ENCODE data around the gene KPNA6. TPM values are rescaled to one million over a fixed set of nuclear protein-coding genes. Genes with fewer than 3 reads are reported as not detected.
"Not testable (repeated sequence)": the region's sequence is repeated elsewhere in the genome, so short reads cannot be mapped to it uniquely, and the experiment has no call there.

Gene KPNA6
- 35.5 and 37.8 TPM in 2 replicates for total RNA-seq (2014; rRNA removed; shearing (Covaris generic))

DNA sequence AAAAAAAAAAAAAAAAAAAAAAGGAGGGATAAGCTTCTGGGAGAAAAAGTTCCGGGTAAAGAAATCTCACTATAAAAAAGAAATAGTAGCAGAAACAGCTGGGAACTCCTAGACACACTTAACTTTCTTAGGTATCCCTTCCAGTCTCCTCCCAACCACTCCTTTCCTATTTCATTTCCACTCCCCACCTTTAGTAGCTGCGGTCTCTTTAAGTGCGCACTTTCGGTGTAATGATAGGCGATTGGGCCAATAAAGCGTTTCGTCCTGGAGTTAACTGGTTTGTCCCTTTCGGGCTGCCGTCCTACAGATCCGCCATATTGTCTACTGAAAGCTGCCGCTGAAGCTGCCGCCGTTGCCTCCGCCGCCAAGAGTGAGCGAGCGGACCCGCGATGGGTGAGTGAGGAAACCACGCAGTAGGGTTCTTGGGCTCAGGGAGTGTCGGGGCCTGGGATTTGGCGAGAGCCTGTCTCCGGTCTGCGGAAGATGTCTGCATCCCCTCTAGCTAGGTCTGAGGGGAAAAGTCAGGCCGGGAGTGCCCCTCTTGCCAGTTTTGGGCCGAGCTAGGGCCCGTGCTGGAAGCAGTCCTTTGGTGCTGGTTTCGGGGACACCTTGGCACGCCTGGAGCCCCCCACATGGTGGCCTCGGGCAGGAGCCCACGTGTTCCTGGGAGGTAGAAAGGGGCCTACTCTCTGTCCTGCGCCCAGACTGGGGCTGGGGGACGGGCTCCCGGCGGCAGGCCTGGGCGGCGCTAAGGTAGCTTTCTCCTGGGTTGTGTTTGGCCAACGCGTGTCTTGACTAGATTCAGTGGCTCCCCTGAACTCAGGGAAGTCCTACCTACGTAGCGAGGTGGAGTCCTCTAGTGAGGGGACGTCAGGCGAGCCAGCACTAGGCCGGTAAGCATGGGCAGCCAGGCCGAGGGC, at the start of gene KPNA6:
Gene KPNA6, plus strand, starts transcription at position 315 of the 920 bp plus-strand sequence. Its CDS starts 75 bp downstream, at position 390.
- peak; percentile 84 for DNase-seq (ENCODE audit: low spot score)

DNA sequence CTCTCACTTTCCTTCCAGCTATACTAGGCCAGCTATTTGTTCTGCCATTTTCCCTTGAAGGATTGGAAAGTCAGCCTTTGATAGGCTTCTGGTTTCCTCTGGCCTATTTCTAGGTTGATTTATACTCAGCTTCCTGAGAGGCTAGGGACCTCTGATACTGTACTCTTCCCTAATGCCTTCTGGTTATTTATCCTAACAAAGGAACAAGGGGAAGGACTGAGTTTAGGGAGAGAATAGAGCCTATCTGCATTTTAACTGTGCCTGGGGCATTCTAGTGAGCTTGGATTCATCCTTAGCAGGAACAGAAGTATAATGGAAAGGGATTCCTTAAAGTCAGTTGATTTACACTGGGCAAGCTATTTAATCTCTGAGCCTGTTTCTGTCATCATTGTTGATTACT, 46.9 kb upstream of the KPNA6 start:
- no peak for DNase-seq (ENCODE audit: low spot score)

DNA sequence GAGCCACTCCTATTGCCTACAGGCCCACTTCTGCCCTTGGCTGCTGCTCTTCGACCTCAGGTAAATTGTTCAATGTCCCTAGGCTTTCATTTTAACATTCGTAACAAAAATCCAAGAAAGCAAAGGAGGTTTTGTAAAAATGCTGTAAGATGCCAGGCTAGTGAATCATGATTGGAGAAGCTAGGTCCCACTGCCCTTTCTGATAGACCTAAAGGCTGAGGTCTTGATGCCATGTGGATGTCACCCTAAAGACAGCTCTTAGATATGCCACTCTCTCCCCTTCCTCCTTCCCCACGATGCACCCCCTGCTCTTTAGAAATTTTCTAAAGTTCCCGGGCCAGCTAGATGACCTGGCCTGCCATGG, 45.0 kb upstream of the KPNA6 start:
- no peak for DNase-seq (ENCODE audit: low spot score)

DNA sequence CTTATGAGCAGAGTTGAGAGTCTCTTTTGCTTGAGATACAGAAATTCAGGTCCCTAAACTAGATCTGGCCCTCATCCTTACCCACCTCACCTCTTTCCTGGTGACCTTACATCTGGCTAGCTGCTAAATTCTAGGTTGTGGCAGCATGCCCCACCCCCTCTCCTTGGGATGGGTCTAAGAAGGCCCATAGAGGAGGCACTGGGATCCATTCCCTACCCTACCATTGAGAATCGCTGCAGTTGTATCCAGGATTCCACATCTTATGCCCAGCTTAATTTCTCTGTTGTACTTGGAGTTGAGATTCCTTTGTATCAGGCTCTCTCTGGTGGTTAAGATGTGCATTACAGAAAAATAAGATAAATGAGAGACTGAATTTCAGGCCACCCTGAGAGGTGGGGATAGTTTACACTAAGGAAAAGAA, 44.6 kb upstream of the KPNA6 start:
- DNase-seq (ENCODE audit: low spot score) = peak; percentile 36

DNA sequence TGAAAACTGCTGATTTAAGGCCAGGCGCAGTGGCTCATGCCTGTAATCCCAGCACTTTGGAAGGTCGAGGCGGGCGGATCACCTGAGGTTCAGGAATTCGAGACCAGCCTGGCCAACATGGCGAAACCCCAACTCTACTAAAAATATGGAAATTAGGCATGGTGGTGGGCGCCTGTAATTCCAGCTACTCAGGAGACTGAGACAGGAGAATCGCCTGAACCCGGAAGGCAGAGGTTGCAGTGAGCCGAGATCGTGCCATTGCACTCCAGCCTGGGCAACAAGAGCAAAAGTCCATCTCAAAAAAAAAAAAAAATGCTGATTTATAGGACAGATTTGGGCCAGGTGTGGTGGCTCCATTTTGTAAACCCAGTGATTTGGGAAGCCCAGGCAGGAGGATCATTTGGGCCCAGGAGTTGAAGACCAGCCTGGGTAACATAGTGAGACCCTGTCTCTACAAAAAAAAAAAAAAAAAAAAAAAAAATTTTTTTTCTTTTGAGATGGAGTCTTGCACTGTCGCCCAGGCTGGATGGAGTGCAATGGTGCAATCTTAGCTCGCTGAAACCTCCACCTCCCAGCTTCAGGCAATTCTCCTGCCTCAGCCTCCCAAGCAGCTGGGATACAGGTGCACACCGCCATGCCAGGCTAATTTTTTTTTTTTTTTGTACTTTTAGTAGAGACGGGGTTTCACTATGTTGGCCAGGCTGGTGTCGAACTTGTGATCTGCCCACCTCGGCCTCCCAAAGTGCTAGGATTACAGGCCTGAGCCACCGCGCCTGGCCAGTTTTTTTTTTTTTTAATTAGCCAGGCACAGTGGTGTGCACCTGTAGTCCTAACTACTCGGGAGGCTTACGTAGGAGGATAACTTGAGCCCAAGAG, 42.0 kb upstream of the KPNA6 start:
- not testable (repeated sequence) for DNase-seq (ENCODE audit: low spot score)

DNA sequence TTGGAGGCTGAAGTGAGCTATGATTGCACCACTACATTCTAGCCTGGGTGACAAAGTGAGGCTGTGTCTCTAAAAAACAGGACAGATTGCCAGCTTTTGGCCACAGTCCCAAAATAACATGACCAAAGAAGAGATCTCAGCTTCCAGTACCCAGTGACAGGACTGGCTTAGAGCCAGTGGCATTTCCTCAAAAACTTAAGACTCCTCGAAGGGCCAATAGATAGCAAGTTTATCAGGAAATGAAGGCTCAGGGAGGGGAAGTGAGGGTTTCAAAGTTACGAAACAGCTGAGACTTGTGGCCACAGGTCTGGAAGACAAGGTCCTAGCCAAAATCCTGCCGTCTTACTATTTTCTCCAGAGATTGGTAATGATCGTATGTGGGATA, 41.4 kb upstream of the KPNA6 start:
- DNase-seq (ENCODE audit: low spot score) = peak; percentile 80

DNA sequence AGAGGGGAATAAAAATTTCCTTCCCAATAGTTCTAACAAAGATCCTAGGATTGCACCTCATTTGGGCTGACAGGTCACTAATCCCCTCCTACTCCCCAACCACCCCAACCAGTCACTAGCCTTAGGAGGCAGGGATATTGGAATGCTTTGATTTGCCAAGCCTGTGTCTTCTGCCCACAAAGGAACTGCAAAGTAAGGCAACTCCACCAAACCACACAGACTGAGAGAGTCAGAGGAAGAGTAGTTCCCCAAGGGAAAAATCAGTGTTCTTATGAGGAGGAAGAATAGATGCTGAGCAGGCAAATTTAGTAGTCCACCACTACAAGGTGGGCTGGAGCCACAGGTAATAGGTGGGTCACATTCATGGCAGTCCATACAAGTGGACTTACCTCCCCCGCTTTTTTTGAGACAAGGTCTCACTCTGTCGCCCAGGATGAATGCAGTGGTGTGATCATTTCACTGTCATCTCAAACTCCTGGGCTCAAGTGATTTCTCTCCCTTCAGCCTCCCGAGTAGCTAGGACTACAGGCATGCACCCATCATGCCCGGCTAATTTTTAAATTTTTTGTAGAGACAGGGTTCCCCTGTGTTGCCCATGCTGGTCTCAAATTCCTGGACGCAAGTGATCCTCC, 38.8 kb upstream of the KPNA6 start:
- DNase-seq (ENCODE audit: low spot score) = no peak

DNA sequence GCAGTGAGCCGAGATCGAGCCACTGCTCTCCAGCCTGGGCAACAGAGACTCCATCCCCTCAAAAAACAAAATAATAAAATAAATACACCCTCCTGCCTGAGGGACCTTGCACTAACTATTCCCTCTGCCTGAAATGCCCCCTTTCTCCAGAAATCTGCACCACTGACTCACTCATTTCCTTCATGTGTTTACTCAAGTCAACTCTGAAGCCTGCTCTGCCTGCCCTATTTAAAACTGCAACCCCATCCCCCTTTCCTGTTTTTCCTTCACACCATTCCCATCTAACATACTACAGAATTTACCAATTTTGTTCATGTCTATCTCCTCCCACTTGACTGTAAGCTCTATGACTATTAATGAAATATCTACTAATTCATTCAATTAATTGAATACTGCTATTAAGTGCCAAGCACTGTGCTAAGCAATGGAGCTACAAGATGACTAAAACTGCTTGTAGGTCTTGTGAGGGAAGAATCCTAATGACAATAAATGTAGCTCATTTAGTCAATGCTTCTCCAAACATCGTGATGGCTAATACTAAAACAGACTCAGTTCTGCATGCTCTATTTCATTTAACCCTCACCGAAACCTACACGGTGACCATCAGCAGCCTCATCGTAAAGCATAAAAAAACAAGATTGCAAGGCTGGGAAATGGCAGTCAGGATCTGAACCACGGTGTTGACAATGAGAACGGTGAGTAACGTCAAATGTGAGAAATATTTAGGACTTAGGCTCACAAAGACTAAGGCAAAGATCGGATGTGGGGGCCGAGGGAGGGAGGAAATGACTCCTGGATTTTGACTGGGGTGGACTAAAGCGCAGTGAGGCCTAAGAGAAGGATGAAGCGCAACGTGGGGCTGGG, 35.9 kb upstream of the KPNA6 start:
- peak; percentile 49 for DNase-seq (ENCODE audit: low spot score)

DNA sequence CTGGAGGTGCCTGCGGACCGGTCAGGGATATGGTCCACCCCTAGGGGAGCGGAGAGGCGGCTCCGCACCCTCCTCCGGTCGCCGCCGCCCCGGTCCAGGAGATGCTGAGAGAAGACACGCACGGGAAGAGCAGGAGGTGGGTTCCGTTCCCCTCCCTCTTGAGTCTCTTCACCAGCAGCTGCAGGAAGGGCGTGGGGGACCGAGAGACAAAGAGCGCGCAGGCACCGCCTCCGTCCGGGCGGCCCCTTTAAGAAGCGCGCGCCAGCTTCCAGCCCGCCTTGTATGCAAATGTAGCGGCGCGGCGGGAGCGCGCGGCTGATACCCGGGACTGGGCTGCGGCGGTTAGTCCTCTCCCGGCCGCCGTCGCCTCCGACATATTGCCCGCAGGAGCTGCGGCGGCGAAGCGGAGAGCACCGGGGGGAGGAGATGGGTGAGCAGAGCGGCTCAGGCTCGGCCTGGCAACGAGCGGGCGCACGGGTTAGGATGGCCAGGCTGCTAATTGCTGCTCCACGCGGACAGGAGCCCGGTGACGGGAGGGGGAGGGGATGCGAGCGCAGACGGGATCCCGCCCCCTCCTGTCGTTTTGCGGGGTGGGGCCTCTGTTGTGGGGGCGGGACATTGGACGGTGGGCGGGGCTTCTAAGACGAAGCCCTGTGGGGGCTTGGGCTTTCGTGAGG, 35.1 kb upstream of the KPNA6 start, which contains the start of gene TMEM39B:
Gene TMEM39B, plus strand, starts transcription at position 318 of the 677 bp plus-strand sequence. Its CDS starts 109 bp downstream, at position 427.
- peak; percentile 83 for DNase-seq (ENCODE audit: low spot score)

DNA sequence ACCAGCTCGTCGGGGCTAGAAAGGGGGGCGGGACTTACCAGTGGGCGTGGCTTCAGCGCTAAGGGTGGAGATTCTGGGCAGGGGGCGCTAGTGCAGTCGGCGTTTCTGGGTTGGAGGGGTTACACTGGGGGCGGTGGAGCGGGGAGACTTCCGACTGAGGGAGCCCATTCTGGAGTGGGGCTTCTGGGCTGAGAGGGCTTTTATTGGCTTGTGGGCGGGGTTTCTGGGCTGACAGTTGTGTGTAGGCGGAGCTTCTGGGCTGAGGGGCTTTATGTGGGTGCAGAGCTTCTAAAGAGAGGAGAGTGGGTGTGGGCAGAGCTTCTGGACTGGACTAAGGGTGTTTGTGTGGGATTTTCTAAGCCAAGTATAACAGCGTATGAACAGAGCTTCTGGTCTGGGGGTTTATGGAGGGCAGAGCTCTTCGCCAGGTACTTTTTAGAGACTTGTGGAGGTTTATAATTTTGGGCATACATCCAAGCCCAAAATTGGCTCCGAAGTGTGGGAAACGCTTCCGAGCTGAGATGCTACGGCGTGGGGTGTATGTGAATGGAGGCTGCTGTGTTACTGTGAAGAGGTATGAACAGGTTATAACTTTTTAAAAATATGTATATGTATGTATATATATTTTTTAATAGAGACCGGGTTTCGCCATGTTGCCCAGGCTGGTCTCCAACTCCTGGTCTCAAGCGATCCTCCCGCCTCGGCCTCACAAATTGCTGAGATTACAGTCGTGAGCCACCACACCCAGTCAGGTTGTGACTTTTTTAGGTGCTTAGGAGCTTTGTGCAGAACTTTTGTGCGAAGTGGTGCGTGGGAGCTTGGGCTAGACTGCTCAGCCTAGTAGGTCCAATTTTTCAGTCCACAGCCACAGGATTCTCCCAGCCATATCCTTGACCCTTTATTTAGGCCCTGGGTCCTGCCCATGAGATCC, 34.3 kb upstream of the KPNA6 start:
- no peak for DNase-seq (ENCODE audit: low spot score)

DNA sequence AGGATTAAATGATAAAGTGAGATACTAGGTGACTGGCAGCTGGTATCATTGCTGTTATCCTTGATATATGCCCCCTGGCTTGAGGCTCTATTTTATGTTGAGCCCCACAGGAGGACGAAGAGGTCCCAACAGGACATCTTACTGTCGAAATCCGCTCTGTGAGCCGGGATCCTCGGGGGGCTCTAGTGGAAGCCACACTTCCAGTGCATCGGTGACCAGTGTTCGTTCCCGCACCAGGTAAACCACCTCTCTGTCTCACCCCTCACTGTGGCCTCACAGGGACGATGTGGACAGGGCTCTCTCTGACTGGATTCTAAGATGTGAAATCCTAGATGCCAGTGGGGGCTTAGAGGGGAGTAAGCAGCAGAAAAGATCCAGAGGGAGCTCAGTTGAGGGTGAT, 33.0 kb upstream of the KPNA6 start:
- no peak for DNase-seq (ENCODE audit: low spot score)

DNA sequence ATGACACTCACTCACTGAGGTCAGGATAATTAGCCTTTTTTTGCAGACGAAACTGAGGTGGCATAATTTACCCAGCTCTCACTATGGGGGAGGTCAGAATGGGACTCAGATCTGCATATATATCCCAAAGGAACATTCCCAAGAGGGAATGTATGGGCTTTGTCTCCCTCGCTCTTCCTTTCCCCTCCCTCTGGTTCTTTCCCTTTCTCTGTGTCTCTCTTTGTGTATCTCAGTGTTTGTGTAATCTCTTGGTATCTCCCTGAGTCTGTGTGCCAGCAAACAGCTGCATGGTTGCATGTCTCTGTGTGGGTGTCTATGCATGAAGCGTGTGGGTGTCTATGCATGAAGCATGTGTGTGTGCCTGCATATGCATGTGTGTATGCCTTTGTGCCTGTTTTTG, 30.4 kb upstream of the KPNA6 start:
- DNase-seq (ENCODE audit: low spot score) = no peak

DNA sequence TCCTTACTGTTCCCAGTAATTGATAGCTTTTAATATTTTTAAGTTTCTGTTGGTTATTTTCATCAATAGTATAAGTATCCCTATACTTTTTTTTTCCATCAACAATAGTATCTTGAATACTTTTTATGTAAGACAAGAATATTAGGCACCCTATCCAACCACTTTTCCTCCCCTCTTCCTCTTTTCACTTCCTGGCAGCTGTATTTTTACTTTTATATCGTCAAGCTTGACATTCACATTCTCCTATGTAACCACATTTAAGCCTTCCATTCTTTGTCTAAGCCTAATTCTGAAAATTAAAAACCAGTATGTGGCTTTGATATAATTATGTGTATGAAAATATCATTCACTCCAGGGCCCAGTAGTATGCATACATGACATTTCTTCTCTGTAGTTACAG, 25.8 kb upstream of the KPNA6 start:
- DNase-seq (ENCODE audit: low spot score) = no peak

DNA sequence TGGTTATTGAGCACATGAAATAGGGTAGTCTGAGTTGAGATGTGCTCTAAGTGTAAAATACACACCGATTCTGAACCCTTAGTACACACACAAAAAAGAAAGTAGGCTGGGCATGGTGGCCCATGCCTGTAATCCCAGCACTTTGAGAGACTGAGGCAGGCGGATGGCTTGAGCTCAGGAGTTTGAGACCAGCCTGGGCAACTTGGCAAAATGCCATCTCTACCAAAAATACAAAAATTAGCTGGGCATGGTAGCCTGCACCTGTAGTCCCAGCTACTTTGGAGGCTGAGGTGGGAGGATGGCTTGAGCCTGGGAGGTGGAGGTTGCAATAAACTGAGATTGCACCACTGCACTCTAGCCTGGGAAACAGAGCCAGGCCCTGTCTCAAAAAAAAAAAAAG, 21.5 kb upstream of the KPNA6 start:
- DNase-seq (ENCODE audit: low spot score) = not testable (repeated sequence)

DNA sequence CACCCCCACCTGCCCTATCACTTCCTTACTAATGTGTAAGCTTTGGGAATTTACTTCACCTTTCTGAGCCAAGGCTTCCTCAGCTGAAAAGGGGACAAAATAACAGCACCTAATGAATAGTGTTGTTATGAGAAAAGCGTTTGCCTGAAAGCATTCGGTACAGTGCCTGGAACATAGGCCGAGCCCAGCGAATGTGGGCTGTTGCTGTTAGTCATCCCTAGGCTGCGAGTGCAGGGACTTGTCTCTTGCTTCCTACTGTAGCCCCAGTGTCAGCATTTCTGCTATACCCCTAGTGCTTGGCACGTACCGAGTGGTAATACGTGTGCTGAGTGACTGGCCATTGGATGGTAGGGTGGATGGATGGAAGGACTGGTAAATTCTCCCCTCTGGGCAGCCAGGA, 16.7 kb upstream of the KPNA6 start:
- no peak for DNase-seq (ENCODE audit: low spot score)

DNA sequence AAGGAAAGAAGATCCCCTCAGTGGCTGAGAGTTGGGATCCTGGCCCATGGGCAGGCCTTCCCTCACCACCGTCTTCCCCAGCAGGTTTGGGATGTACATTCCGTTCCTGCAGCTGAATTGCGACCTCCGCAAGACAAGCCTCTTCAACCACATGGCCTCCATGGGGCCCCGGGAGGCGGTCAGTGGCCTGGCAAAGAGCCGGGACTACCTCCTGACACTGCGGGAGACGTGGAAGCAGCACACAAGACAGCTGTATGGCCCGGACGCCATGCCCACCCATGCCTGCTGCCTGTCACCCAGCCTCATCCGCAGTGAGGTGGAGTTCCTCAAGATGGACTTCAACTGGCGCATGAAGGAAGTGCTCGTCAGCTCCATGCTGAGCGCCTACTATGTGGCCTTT, 16.3 kb upstream of the KPNA6 start:
- no peak for DNase-seq (ENCODE audit: low spot score)

DNA sequence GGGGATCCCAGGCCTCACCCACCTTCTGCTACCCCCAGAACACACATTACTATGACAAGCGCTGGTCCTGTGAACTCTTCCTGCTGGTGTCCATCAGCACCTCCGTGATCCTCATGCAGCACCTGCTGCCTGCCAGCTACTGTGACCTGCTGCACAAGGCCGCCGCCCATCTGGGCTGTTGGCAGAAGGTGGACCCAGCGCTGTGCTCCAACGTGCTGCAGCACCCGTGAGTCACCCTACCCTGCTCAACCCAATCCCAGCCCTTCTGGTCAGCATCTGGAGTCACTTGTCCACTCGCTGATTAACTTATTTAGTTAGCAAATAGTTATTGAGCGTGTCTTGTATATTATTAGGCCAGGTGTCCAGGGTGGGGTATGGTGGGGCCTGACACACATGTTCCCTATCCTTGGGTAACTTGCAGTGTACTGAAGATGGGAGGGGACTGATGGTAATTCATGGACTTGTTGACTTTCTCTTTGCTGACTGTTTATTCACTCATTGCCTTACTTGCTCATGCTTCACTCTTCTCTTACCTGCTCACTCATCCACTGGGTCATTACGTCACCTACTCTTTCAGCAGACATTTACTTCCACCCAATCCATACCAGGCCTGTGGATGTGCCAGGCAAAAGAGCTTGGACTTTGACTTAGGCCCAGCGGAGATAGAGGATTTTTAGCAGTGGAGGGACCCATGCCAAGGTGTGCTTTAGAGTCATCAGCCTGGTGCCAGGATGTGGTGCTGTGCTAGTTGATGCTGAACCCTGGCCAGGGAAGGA, 12.9 kb upstream of the KPNA6 start:
- no peak for DNase-seq (ENCODE audit: low spot score)

DNA sequence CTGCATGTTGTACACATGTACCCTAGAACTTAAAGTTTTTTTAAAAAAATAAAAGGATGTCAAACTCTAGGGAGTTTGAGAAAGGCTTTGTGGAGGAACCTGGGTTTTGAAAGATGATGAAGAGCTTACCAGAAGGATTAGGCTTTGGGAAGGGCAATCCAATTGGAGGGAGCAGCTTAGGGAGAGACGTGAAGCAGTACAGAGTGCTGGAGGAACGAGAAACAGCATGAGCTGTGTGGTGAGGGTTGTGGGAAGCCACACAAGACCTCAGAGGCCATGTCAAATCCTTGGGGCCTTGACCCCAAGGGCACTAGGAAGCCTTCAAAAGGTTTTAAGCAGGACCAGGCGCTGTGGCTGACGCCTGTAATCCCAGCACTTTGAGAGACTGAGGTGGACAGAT, 8.4 kb upstream of the KPNA6 start:
- DNase-seq (ENCODE audit: low spot score) = no peak

DNA sequence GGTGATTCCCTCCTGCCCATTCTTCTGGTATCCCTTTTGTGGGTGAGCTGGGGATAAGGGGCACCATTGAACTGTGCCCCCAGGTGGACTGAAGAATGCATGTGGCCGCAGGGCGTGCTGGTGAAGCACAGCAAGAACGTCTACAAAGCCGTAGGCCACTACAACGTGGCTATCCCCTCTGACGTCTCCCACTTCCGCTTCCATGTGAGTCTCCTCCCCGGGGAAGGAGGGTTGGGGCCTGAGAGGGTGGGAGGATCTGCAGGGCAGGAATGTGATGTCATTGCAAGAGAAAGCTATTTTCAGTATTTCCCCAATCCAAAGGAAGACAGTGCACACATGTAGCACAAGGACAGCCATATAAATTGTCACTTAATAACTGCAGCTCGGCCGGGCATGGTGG, 7.5 kb upstream of the KPNA6 start:
- no peak for DNase-seq (ENCODE audit: low spot score)

Measured in A172 (cell line).